Brain microvascular endothelial cell (primary cell): ENCODE measurements around the gene SSBP2.
"Not testable (repeated sequence)": the region's sequence is repeated elsewhere in the genome, so short reads cannot be mapped to it uniquely, and the experiment has no call there.

ENCODE experiments used
- DNase-seq: peaks from one replicate; pipeline ENCODE4 v3.0.0-alpha.2; 2020
- H3K27ac ChIP-seq: fragments of 250-450 bp; sonication (Bioruptor Pico); 2 replicates; pipeline ENCODE4 v1.5.1; 2020; ENCODE audit warnings: mild to moderate bottlenecking, moderate library complexity
- H3K27me3 ChIP-seq: fragments of 250-450 bp; sonication (Bioruptor Pico); replicated peaks from 2 replicates; pipeline ENCODE4 v1.5.1; 2020; ENCODE audit warnings: mild to moderate bottlenecking
- H3K36me3 ChIP-seq: fragments of 250-450 bp; sonication (Bioruptor Pico); replicated peaks from 2 replicates; pipeline ENCODE4 v1.5.1; 2020; ENCODE audit warnings: mild to moderate bottlenecking
- H3K4me3 ChIP-seq: 2 replicates; pipeline ENCODE4 v1.5.1; 2011; ENCODE audit warnings: low read depth, mild to moderate bottlenecking, control low read depth, low read length, moderate library complexity
- CTCF ChIP-seq: IDR thresholded peaks from 2 replicates; pipeline ENCODE4 v1.5.1; 2011; ENCODE audit warnings: low read depth, mild to moderate bottlenecking, moderate library complexity, low read length, control low read depth, inconsistent platforms; ENCODE audit errors: missing control alignments
- in situ Hi-C: cut with HindIII; loops from 2 replicates; pipeline ENCODE4 v1.10.0; 2017; ENCODE audit warnings: low sequenced_read_pairs, low pct_ligation_motif_present

The SSBP2 gene

GRCh38 chr5:81409361-81409760, 341.5 kb downstream of the SSBP2 start:
- Histone ChIP-seq H3K27me3 (no peaks in the 10 kb centered on the region), H3K36me3 (no peaks in the 10 kb centered on the region), H3K4me3 (no peak overlapping the region), H3K27ac (no peak overlapping the region)
- in situ Hi-C loops, result no loop called here
- TF ChIP-seq CTCF, result no peak
- no peak for DNase-seq

GRCh38 chr5:81408496-81408895, 342.4 kb downstream of the SSBP2 start:
- in situ Hi-C loops, result no loop called here
- TF ChIP-seq CTCF, result no peak

GRCh38 chr5:81407811-81408210, 343.1 kb downstream of the SSBP2 start:
- H3K36me3 ChIP-seq, H3K4me3 ChIP-seq, H3K27ac ChIP-seq, DNase-seq, H3K27me3 ChIP-seq, in situ Hi-C loops: not testable (repeated sequence)

More at GRCh38 chr5:81408496-81408895, 342.4 kb downstream of the SSBP2 start:
- Histone ChIP-seq H3K27me3 (no peaks in the 10 kb centered on the region), H3K36me3 (no peaks in the 10 kb centered on the region), H3K27ac (no peak overlapping the region), H3K4me3 (no peak overlapping the region)
- DNase-seq, result no peak

- TF ChIP-seq CTCF, result no peak
- in situ Hi-C loops, result no loop called here
- DNase-seq, result no peak
- H3K27ac ChIP-seq, result no peak overlapping the region
- no peaks in the 10 kb centered on the region for H3K27me3 ChIP-seq
- H3K4me3 ChIP-seq, result no peak overlapping the region
- no peaks in the 10 kb centered on the region for H3K36me3 ChIP-seq
Observed at GRCh38 chr5:81405126-81405891, 345.6 kb downstream of the SSBP2 start.

- TF ChIP-seq CTCF, result no peak
- in situ Hi-C loops, result no loop called here
- Histone ChIP-seq H3K27ac (no peak overlapping the region), H3K27me3 (no peaks in the 10 kb centered on the region), H3K36me3 (no peaks in the 10 kb centered on the region), H3K4me3 (no peak overlapping the region)
- DNase-seq, result no peak
Observed at GRCh38 chr5:81402192-81402930, 348.5 kb downstream of the SSBP2 start.

- in situ Hi-C loops, result no loop called here
Observed at GRCh38 chr5:81401266-81401665, 349.6 kb downstream of the SSBP2 start.

More at GRCh38 chr5:81401266-81401665, 349.6 kb downstream of the SSBP2 start:
- Histone ChIP-seq H3K36me3 (no peaks in the 10 kb centered on the region), H3K4me3 (no peak overlapping the region), H3K27ac (no peak overlapping the region), H3K27me3 (no peaks in the 10 kb centered on the region)
- no peak for DNase-seq
- no peak for TF ChIP-seq CTCF
